Panc1 (cell line): ENCODE measurements around the gene RNF8. TPM values are rescaled to one million over a fixed set of nuclear protein-coding genes. Genes with fewer than 3 reads are reported as not detected.
A peak's percentile ranks its signal among the peaks of the same experiment; 100 is the strongest.
"Not testable (repeated sequence)": the region's sequence is repeated elsewhere in the genome, so short reads cannot be mapped to it uniquely, and the experiment has no call there.

Experiments
- ATAC-seq: fragments of 200-7000 bp; cut with Tn5 transposase; 2 replicates; pipeline ENCODE4 v1.9.1; 2020; ENCODE audit warnings: mild to moderate bottlenecking, moderate library complexity
- BruUV-seq: library from RNA; stranded (reverse); fragments of 400-500 nt; replicated peaks from 2 replicates; lab custom pipeline; 2021; lab: Mats Ljungman, UMichigan
- CTCF ChIA-PET: fragments of 300-600 bp; sonication (Branson Sonifier 250); formaldehyde crosslinking; loops from one replicate; lab custom pipeline; 2022; ENCODE audit warnings: antibody characterized with exemption; lab: Charles Lee
- POLR2A ChIA-PET: fragments of 300-600 bp; sonication (Branson Sonifier 250); formaldehyde crosslinking; loops from one replicate; lab custom pipeline; 2022; ENCODE audit warnings: antibody characterized with exemption; lab: Charles Lee
- DNase-seq: peaks from one replicate; pipeline ENCODE4 v3.0.0-alpha.2; 2010; ENCODE audit warnings: low read depth, low spot score
- H3K27ac ChIP-seq: 2 replicates; pipeline ENCODE4 v1.5.1; 2011; ENCODE audit warnings: mild to moderate bottlenecking, low read length, inconsistent platforms
- H3K27me3 ChIP-seq: fragments of 200-500 bp; sonication (Bioruptor generic); 2 replicates; pipeline ENCODE4 v1.6.0; 2014; ENCODE audit warnings: low read length, inconsistent platforms; ENCODE audit not compliant: control insufficient read depth, insufficient read depth
- H3K36me3 ChIP-seq: fragments of 200-500 bp; sonication (Bioruptor generic); 2 replicates; pipeline ENCODE4 v1.5.1; 2014; ENCODE audit warnings: inconsistent platforms, mild to moderate bottlenecking, low read length, moderate library complexity; ENCODE audit not compliant: control insufficient read depth, insufficient read depth
- H3K4me1 ChIP-seq: 2 replicates; pipeline ENCODE4 v1.5.1; 2011; ENCODE audit warnings: inconsistent platforms, mild to moderate bottlenecking, low read length, moderate library complexity; ENCODE audit not compliant: control insufficient read depth, insufficient read depth
- H3K4me3 ChIP-seq, 2 experiments: 2 replicates each; pipeline ENCODE4 v1.5.1; 2011 to 2012; ENCODE audit warnings: low read depth in 2 of 2, low read length in 2 of 2, mild to moderate bottlenecking in 2 of 2, inconsistent platforms in 1 of 2, moderate library complexity in 1 of 2
- H3K9me3 ChIP-seq: fragments of 200-500 bp; sonication (Bioruptor generic); 2 replicates; pipeline ENCODE4 v1.5.1; 2014; ENCODE audit warnings: low read depth, mild to moderate bottlenecking, inconsistent platforms, low read length, moderate library complexity; ENCODE audit not compliant: control insufficient read depth, insufficient read depth
- CTCF ChIP-seq: fragments of 450-650 bp; IDR thresholded peaks from 2 replicates; pipeline ENCODE4 v1.5.1; 2017; ENCODE audit warnings: mild to moderate bottlenecking
- POLR2AphosphoS5 ChIP-seq: IDR thresholded peaks from 2 replicates; pipeline ENCODE4 v1.6.1; 2012; ENCODE audit warnings: mild to moderate bottlenecking, low read depth, low read length, moderate library complexity
- REST ChIP-seq, 2 experiments: IDR thresholded peaks; 2 replicates each; pipeline ENCODE4 v1.6.1; 2011 to 2012; ENCODE audit warnings: low read depth in 2 of 2, control low read depth in 1 of 2, low read length in 1 of 2, mild to moderate bottlenecking in 1 of 2, moderate library complexity in 1 of 2; ENCODE audit not compliant: insufficient read depth in 1 of 2
- SIN3A ChIP-seq: IDR thresholded peaks from 2 replicates; pipeline ENCODE4 v1.6.1; 2012; ENCODE audit warnings: low read depth, mild to moderate bottlenecking, low read length, moderate library complexity, borderline replicate concordance; ENCODE audit not compliant: insufficient read depth
- TCF7L2 ChIP-seq: IDR thresholded peaks from 2 replicates; pipeline ENCODE4 v1.6.1; 2011; ENCODE audit warnings: mild to moderate bottlenecking, low read depth, low read length, inconsistent platforms
- in situ Hi-C: cut with HindIII; loops from 2 replicates; pipeline ENCODE4 v1.10.0; 2016; ENCODE audit warnings: low sequenced_read_pairs, low pct_unique_long_range_greater_than_20kb
- intact Hi-C: fragments of 100-400 bp; cut with micrococcal nuclease; formaldehyde crosslinking; loops from one replicate; pipeline ENCODE4 v1.10.0; 2022; ENCODE audit not compliant: unreplicated experiment
- total RNA-seq: library from RNA; stranded (reverse); gene quantifications from one replicate; pipeline ENCODE4 v1.2.1, GENCODE V29; 2021; ENCODE audit not compliant: unreplicated experiment

RNF8 gene
- total RNA-seq, 1 experiment from 2014 or later: 21.1 TPM

- DNase-seq (peak; percentile 89), ATAC-seq (peak; percentile 67)
- CTCF ChIA-PET: interaction anchor here (0.6 to 0.7 kb wide), 2 partner anchors 69 to 78 kb away, joined by 3 to 7 read pairs; no protein-coding TSS in a partner anchor
- no peaks in the 10 kb centered on the region for H3K27me3 ChIP-seq
- in situ Hi-C loops: no loop called here
- no TSS peak for BruUV-seq
- H3K36me3 ChIP-seq: no peaks in the 10 kb centered on the region
- H3K9me3 ChIP-seq: no peaks in the 10 kb centered on the region
- no peak overlapping the region for H3K27ac ChIP-seq
- H3K4me1 ChIP-seq: no peaks in the 10 kb centered on the region; the same call in 1 of the 2 replicates
- intact Hi-C loops: no loop called here
- TF ChIP-seq SIN3A: no peak
- TF ChIP-seq TCF7L2: no peak
- TF ChIP-seq CTCF: no peak
- TF ChIP-seq REST (IDR thresholded peaks at IDR 0.05; ENCODE audit: insufficient read depth in 1 of 2, low read depth in 2 of 2, low read length in 1 of 2): no peak
- TF ChIP-seq POLR2AphosphoS5: no peak
- POLR2A ChIA-PET: interaction anchor here (0.6 to 0.7 kb wide), 2 partner anchors 19 to 105 kb away, joined by 3 read pairs; no protein-coding TSS in a partner anchor
- no peak overlapping the region for H3K4me3 ChIP-seq
These were observed 29.4 kb upstream of the RNF8 start for GRCh38 chr6:37324131-37325033.

- intact Hi-C loops, H3K36me3 ChIP-seq, DNase-seq, H3K27ac ChIP-seq, H3K27me3 ChIP-seq, BruUV-seq, CTCF ChIA-PET, H3K4me3 ChIP-seq, POLR2A ChIA-PET, in situ Hi-C loops, H3K4me1 ChIP-seq, H3K9me3 ChIP-seq, ATAC-seq: not testable (repeated sequence)
These were observed 23.4 kb upstream of the RNF8 start for GRCh38 chr6:37330345-37330744.

- CTCF ChIA-PET: no interaction called here
- H3K27ac ChIP-seq: no peak overlapping the region
- TF ChIP-seq SIN3A: no peak
- TF ChIP-seq TCF7L2: no peak
- TF ChIP-seq CTCF: no peak
- TF ChIP-seq REST (IDR thresholded peaks at IDR 0.05; ENCODE audit: insufficient read depth in 1 of 2, low read depth in 2 of 2, low read length in 1 of 2): no peak
- TF ChIP-seq POLR2AphosphoS5: no peak
- ATAC-seq: no peak
- intact Hi-C loops: no loop called here
- no peaks in the 10 kb centered on the region for H3K27me3 ChIP-seq
- no peaks in the 10 kb centered on the region for H3K4me1 ChIP-seq
- peaks cover 8% of the 10 kb centered on the region; the same call in 1 of the 2 replicates for H3K36me3 ChIP-seq
- H3K4me3 ChIP-seq: no peak overlapping the region
- in situ Hi-C loops: no loop called here
- BruUV-seq: no TSS peak
- DNase-seq: no peak
- H3K9me3 ChIP-seq: no peaks in the 10 kb centered on the region
- POLR2A ChIA-PET: no interaction called here
These were observed 22.7 kb upstream of the RNF8 start for GRCh38 chr6:37331047-37331446.
